HG03060 (cell line): ENCODE data around the gene FITM1.

ENCODE experiments used
- ATAC-seq: cut with Tn5 transposase; IDR thresholded peaks from one replicate; pipeline ENCODE4 v1.9.1; 2021; ENCODE audit warnings: low read depth, moderate number of reproducible peaks; ENCODE audit not compliant: unreplicated experiment

Gene FITM1, protein sequence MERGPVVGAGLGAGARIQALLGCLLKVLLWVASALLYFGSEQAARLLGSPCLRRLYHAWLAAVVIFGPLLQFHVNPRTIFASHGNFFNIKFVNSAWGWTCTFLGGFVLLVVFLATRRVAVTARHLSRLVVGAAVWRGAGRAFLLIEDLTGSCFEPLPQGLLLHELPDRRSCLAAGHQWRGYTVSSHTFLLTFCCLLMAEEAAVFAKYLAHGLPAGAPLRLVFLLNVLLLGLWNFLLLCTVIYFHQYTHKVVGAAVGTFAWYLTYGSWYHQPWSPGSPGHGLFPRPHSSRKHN

DNA sequence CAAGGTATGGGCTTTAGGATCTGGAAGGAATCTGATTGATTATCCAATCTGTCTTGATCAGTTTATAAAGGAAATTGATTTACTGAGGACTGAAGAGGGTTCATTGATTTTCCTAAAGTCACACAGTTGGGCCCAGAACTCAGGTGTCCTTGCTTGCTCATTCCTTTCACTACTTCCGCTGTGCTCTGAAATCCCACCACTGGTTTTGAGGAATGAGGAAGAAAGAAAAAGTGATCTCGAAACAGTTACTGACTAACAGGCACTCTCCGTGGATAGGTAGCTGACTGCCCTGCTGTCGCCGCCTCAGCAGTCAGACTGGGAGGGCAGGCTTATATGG lies at the start of gene FITM1:
Gene FITM1, plus strand, starts transcription at position 280 of the 337 bp plus-strand sequence. CDS start 905 bp downstream, outside the sequence.
- no peak for ATAC-seq

DNA sequence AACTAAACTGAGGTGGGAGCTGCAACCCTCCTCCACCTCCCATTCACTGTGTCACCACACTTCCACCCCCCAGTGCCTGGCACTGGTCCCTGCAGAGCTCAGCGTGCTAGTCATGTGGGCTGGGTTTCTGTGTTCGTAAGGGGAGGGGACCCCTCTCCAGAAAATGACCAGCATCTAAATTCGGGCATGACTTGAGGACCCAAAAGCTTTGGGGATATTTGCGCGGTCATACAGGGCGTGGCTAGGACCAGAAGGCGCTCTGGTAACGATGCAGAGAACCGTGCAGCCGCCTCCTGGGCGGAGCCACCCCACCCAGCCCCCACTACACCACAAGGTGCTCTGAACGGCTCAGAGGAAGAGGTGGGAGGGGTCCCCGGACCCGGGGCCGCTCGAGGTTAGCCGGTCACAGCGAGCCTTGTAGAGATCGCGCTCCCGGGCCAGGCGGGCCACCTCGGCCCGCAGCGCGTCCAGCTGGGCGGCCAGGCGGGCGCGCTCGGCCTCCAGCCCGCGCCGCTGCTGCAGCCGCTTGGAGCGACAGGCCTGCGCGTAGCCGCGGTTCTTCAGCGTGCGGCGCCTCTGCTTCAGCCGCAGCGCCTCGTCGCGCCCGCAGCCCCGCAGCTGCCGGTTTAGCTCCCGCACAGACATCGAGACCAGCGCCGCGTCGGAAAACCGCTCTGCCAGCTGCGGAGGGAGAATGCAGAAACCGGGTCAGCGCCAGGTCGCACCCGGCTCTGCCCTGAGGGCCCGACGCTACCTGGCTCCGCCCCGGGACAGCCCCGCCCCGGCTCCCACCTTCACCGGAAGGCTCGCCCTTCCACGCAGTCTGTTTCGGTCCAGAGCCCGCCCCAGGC lies 49.3 kb upstream of the FITM1 start:
- ATAC-seq = peak; percentile 59

- ATAC-seq = no peak
Measured at GRCh38 chr14:24081739-24082211, 48.7 kb upstream of the FITM1 start.

- ATAC-seq = no peak
Measured at GRCh38 chr14:24082411-24083080, 47.9 kb upstream of the FITM1 start.

DNA sequence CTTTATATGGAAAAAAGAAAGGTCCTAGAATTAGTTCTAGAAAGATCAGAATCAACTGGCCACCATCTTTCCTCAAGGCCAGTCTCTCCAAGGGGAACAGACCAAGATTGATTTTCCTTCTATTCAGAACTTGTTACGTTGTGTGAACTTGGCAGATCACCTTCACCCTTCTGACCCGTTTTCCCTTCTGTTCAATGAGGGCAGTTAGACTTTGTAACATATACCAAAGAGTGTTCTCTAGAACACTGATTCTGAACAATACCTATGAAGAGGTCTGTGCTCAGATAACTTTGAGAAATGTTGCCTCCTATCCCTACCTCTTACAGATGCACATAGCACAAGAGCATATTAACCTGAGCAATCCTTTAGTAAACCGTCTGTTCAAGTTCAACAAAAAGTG lies 47.0 kb upstream of the FITM1 start:
- no peak for ATAC-seq

- ATAC-seq = no peak
Measured at GRCh38 chr14:24084440-24084839, 46.0 kb upstream of the FITM1 start.

DNA sequence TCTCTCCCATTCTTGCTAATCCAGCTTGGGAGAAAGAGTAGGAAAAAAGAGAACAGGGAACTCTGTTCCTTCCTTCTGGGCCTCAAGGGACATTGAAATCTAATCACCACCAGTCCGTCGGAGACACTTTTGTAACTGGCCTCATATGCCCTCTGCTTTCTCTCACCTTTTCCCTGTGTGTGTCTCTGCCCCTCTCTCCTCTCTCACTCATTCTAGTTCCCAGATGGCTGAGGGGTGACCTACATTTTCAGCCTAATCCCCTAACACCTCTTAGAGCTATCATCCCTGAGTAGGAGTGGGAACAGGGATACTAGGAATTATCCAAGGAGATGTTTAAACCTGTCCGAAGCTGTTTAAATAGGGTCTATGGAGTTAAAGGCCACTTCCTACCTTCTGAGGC lies 45.2 kb upstream of the FITM1 start:
- ATAC-seq = no peak

DNA sequence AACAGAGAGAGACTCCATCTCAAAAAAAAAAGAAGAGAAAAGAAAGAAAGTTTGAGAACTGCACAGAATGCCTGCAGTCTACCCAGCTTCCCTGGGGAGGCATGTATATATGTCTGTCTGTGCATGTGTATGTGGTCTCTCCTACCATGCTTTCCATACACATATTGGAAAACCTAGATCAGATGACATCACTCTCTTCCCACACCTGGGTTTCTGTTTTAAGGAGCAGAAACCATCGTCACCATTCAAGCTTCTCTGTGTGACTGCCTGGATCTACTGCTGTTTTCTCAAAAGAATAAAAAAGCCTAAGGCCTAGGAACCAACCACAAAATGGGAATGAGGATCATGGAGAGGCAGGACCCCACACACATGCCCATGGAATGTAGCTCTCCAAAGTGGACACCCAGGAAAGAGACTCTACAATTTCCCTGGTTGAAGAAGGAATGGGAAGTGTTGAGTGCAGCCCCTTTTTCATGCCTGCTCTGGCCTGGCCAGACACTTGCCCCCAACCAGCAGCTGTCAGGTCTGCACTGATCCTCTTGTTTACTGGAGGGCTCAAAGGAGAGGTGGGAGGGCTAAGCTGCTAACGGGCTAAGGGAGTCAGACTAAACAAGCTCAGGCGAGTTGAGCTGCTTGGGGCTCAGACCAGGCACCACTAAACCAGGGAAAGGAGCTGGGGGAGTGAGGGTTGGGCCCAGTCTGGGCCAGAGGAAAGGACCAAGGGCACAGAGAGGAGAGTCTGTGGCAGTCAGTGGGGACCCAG lies 44.1 kb upstream of the FITM1 start:
- no peak for ATAC-seq

GRCh38 chr14:24087004-24087403 lies 43.5 kb upstream of the FITM1 start:
- no peak for ATAC-seq

GRCh38 chr14:24088095-24088494 lies 42.4 kb upstream of the FITM1 start:
- ATAC-seq = no peak

DNA sequence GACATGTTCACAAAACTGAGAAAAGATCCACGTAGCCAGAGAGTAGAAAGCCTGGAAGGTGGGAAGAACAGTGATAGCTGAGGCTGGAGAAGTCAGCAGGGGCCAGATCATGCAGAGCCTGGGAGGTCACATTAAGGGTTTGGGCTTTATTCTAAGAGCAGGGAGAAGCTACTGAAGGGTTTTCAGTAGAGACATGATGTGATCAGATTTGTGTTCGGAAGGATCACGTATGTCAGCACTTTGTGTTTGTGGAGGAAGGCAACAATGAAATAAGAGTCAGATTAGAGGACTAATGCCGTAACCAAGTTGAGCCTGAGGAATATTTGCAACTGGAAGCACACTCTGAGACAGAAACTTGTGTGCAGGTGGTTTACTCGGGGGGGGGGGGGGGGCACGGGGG lies 40.6 kb upstream of the FITM1 start:
- ATAC-seq = no peak

- no peak for ATAC-seq
Measured at GRCh38 chr14:24092110-24092504, 38.4 kb upstream of the FITM1 start.

DNA sequence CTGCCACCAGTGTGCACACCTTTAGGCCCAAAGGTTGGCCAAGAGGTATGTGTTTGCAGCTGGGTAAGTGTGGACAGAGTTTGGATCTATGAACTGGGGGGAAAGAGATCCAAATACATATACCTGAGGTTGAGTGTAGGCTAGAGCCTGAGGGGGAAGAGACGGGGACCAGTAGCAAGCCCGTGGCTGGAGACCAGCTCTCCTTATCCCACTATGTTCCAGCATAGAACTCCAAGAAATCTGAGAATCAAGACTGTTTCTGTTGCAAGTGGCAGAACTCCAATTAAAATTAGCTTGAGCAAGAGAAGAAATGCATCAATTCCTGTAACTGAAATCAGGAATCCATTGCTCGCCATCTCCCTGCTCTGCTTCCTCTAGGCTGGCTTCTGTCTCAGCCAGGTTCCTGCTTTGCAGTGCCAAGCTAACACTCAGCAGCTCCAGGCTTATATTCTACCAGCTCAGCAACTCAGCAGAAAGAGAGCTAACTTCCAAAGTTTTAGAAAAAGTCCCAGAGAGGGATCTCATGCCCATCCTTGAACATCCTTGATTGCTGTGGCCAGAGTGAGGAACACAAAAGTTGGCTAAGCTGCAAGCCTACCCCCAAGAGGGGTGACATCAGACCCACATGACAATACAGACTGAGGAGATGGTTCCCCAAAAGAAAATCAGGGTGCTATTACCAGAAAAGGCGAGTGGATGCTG lies 37.8 kb upstream of the FITM1 start:
- ATAC-seq = no peak

GRCh38 chr14:24093207-24093900 lies 37.1 kb upstream of the FITM1 start:
- ATAC-seq = no peak

- peak; percentile 25 for ATAC-seq
Measured at GRCh38 chr14:24093901-24094840, 36.3 kb upstream of the FITM1 start, which contains the start of gene PCK2. Gene PCK2, plus strand, starts transcription at chr14:24094311. Its CDS starts 95 bp downstream, at chr14:24094406.

DNA sequence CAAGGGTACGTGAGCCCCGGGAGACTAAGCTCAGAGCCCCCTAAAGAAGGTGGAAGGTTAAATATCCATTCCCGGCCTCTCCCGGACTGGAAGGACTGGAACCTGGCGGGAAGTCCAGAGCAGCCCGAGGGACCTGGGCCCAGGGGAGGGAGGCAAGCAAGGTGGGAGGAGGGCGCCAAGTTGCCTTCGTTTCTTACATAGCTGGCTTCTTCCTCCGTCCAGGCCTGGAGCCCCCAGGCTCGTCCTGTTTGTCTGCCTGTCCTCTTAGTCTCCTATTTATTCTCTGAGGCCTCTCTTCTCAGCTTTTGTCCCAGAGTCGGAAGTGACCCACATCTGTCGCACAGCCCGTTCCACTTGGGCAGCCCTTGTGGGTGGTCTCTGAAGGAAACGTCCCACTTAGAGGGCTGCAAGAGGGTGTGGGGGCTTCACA lies 35.6 kb upstream of the FITM1 start:
- ATAC-seq = no peak

GRCh38 chr14:24095271-24096068 lies 35.0 kb upstream of the FITM1 start:
- no peak for ATAC-seq
